IMR-90 (cell line): ENCODE results near the gene MAPRE2. TPM values are rescaled to one million over a fixed set of nuclear protein-coding genes. Genes with fewer than 3 reads are reported as not detected.

Source experiments
- ATAC-seq: fragments of 200-7000 bp; cut with Tn5 transposase; 2 replicates; pipeline ENCODE4 v1.9.1; 2020; ENCODE audit warnings: low read depth, mild to moderate bottlenecking, moderate library complexity
- BruUV-seq: library from RNA; stranded (reverse); fragments of 400-500 nt; replicated peaks from 2 replicates; lab custom pipeline; 2021; lab: Mats Ljungman, UMichigan
- CTCF ChIA-PET: fragments of 300-600 bp; formaldehyde crosslinking; extraction: SDS; loops from one replicate; lab custom pipeline; 2021; ENCODE audit warnings: antibody characterized with exemption; lab: Yijun Ruan, JAX
- POLR2A ChIA-PET: fragments of 300-600 bp; sonication (Branson Sonifier 250); formaldehyde crosslinking; loops from one replicate; lab custom pipeline; 2022; ENCODE audit warnings: antibody characterized with exemption; ENCODE audit not compliant: unreplicated experiment; lab: Charles Lee
- DNase-seq: peaks from one replicate; pipeline ENCODE4 v3.0.0; 2013
- H2AFZ ChIP-seq: replicated peaks from 2 replicates; pipeline ENCODE3; 2013; ENCODE audit warnings: low read length, mild to moderate bottlenecking; ENCODE audit not compliant: poor library complexity
- H2AK5ac ChIP-seq: 2 replicates; pipeline ENCODE4 v1.6.1; 2013; ENCODE audit warnings: low read depth, low read length, inconsistent platforms
- H2AK9ac ChIP-seq: replicated peaks from 2 replicates; pipeline ENCODE3; 2013; ENCODE audit warnings: mild to moderate bottlenecking, low read depth, low read length, moderate library complexity; ENCODE audit not compliant: poor library complexity
- H2BK120ac ChIP-seq: 2 replicates; pipeline ENCODE4 v1.6.1; 2013; ENCODE audit warnings: low read depth, low read length, inconsistent platforms
- H2BK15ac ChIP-seq: 3 replicates; pipeline ENCODE4 v1.6.1; 2013; ENCODE audit warnings: low read depth, low read length, inconsistent platforms
- H2BK20ac ChIP-seq: 2 replicates; pipeline ENCODE4 v1.6.1; 2013; ENCODE audit warnings: low read depth, mild to moderate bottlenecking, inconsistent platforms, low read length, moderate library complexity
- H2BK5ac ChIP-seq: 2 replicates; pipeline ENCODE4 v1.6.1; 2013; ENCODE audit warnings: mild to moderate bottlenecking, low read depth, low read length, inconsistent platforms; ENCODE audit not compliant: poor library complexity, severe bottlenecking
- H3K14ac ChIP-seq: replicated peaks from 2 replicates; pipeline ENCODE4 v1.6.1; 2013; ENCODE audit warnings: low read depth, low read length, inconsistent platforms
- H3K18ac ChIP-seq: 2 replicates; pipeline ENCODE4 v1.6.1; 2013; ENCODE audit warnings: low read depth, low read length, control low read depth
- H3K23ac ChIP-seq: 2 replicates; pipeline ENCODE4 v1.6.1; 2013; ENCODE audit warnings: low read depth, low read length, inconsistent platforms
- H3K27ac ChIP-seq: 2 replicates; pipeline ENCODE4 v1.5.1; 2013; ENCODE audit warnings: mild to moderate bottlenecking, control low read depth, low read length; ENCODE audit not compliant: insufficient read depth
- H3K27me3 ChIP-seq: 2 replicates; pipeline ENCODE4 v1.6.1; 2013; ENCODE audit warnings: low read length; ENCODE audit not compliant: control insufficient read depth, insufficient read depth
- H3K36me3 ChIP-seq: 2 replicates; pipeline ENCODE4 v1.6.1; 2013; ENCODE audit warnings: low read length, mixed read lengths; ENCODE audit not compliant: control insufficient read depth, insufficient read depth
- H3K4ac ChIP-seq: 2 replicates; pipeline ENCODE4 v1.6.1; 2013; ENCODE audit warnings: low read depth, low read length, inconsistent platforms
- H3K4me1 ChIP-seq: 2 replicates; pipeline ENCODE4 v1.6.1; 2013; ENCODE audit warnings: low read length, mixed read lengths; ENCODE audit not compliant: control insufficient read depth, insufficient read depth
- H3K4me2 ChIP-seq: 2 replicates; pipeline ENCODE4 v1.6.1; 2013; ENCODE audit warnings: low read depth, mild to moderate bottlenecking, control low read depth, low read length, moderate library complexity
- H3K4me3 ChIP-seq: 2 replicates; pipeline ENCODE4 v1.5.1; 2013; ENCODE audit warnings: low read depth, mild to moderate bottlenecking, control low read depth, low read length, moderate library complexity; ENCODE audit not compliant: insufficient read depth
- H3K56ac ChIP-seq: 2 replicates; pipeline ENCODE4 v1.6.1; 2013; ENCODE audit warnings: low read length, inconsistent platforms; ENCODE audit not compliant: insufficient read depth; ENCODE audit errors: extremely low read depth
- H3K79me1 ChIP-seq, 2 experiments: 2 replicates each; pipeline ENCODE4 v1.6.1; 2013; ENCODE audit warnings: low read length in 2 of 2, inconsistent platforms in 1 of 2, low read depth in 1 of 2
- H3K9ac ChIP-seq: 2 replicates; pipeline ENCODE4 v1.6.1; 2013; ENCODE audit warnings: low read depth, low read length, control low read depth
- H3K9me1 ChIP-seq: 2 replicates; pipeline ENCODE4 v1.6.1; 2013; ENCODE audit warnings: low read length, inconsistent platforms; ENCODE audit not compliant: insufficient read depth
- H3K9me3 ChIP-seq: 2 replicates; pipeline ENCODE4 v1.6.1; 2013; ENCODE audit warnings: low read length; ENCODE audit not compliant: control insufficient read depth, insufficient read depth
- H4K20me1 ChIP-seq: 2 replicates; pipeline ENCODE4 v1.6.1; 2013; ENCODE audit warnings: low read length, inconsistent platforms; ENCODE audit not compliant: insufficient read depth
- H4K5ac ChIP-seq: 2 replicates; pipeline ENCODE4 v1.6.1; 2013; ENCODE audit warnings: mild to moderate bottlenecking, low read depth, low read length, control low read depth
- H4K8ac ChIP-seq, 2 experiments: 2 replicates each; pipeline ENCODE4 v1.6.1; 2013; ENCODE audit warnings: low read depth in 2 of 2, low read length in 2 of 2, control low read depth in 1 of 2, inconsistent platforms in 1 of 2
- H4K91ac ChIP-seq: 2 replicates; pipeline ENCODE4 v1.6.1; 2013; ENCODE audit warnings: low read depth, low read length, inconsistent platforms; ENCODE audit not compliant: insufficient read depth
- FOS ChIP-seq: fragments of 150-350 bp; IDR thresholded peaks from 2 replicates; pipeline ENCODE4 v1.6.1; 2016; ENCODE audit warnings: low read depth, low read length
- MAFK ChIP-seq: IDR thresholded peaks from 2 replicates; pipeline ENCODE4 v1.6.1; 2012; ENCODE audit warnings: low read depth, low read length, improper control_type of control experiment
- WGBS, 2 experiments: methylation state at CpG; one replicate each; pipeline versions ENCODE4 v1.1.5 to v1.1.7; 2013; ENCODE audit warnings: missing lambda C conversion rate in 2 of 2; ENCODE audit not compliant: insufficient read length in 1 of 2; ENCODE audit errors: extremely low coverage in 2 of 2; 5-methylcytosine and 5-hydroxymethylcytosine counted together
- dilution Hi-C: fragments of 300-500 bp; cut with HindIII; formaldehyde crosslinking; loops from one replicate; pipeline ENCODE4 v1.14.3; 2018; ENCODE audit warnings: low sequenced_read_pairs; ENCODE audit not compliant: unreplicated experiment
- in situ Hi-C: fragments of 300-500 bp; cut with MboI; formaldehyde crosslinking; loops from 3 replicates; pipeline ENCODE4 v1.14.3; 2019; ENCODE audit warnings: low sequenced_read_pairs, inconsistent platforms, mixed read lengths
- intact Hi-C: fragments of 100-400 bp; cut with micrococcal nuclease; formaldehyde crosslinking; loops from 2 replicates; pipeline ENCODE4 v1.10.0; 2022
- polyA plus RNA-seq, 3 experiments: library from polyadenylated mRNA; depleted of rRNA; stranded (reverse); fragments of >200 nt; gene quantifications; 2 replicates each; pipeline ENCODE4 v1.2.3, GENCODE V29; 2012; ENCODE audit warnings: low replicate concordance in 1 of 3
- total RNA-seq: library from RNA; depleted of rRNA; stranded (reverse); fragments of >200 nt; gene quantifications from 2 replicates; pipeline ENCODE4 v1.2.3, GENCODE V29; 2012

MAPRE2 gene
- total and polyA plus RNA-seq, 2 of the 4 experiments (the other 2 are of a cell fraction) = 19.6 to 23.8 TPM

- Histone ChIP-seq H3K4ac (no peak overlapping the region), H3K18ac (no peak overlapping the region), H3K4me2 (no peak overlapping the region), H3K56ac (no peak overlapping the region), H4K8ac (no peak overlapping the region), H3K4me1 (peaks cover 8% of the 10 kb centered on the region), H4K91ac (no peak overlapping the region), H3K27me3 (no peaks in the 10 kb centered on the region), H4K20me1 (no peaks in the 10 kb centered on the region), H3K79me1 (peaks cover 0 to 5% of the 10 kb centered on the region in 2 experiments; a peak in 1 of 4 replicates), H3K27ac (no peak overlapping the region), H2BK15ac (no peak overlapping the region), H3K36me3 (no peaks in the 10 kb centered on the region), H2BK120ac (no peak overlapping the region), H3K23ac (no peak overlapping the region), H3K9me1 (peaks cover 4% of the 10 kb centered on the region; the same call in 1 of the 2 replicates), H2BK20ac (no peak overlapping the region), H3K14ac (no peak overlapping the region), H3K9me3 (no peaks in the 10 kb centered on the region), H3K4me3 (no peak overlapping the region), H4K5ac (no peak overlapping the region), H2AK9ac (no peak overlapping the region), H2BK5ac (no peak overlapping the region), H2AFZ (no peak overlapping the region), H3K9ac (no peak overlapping the region), H2AK5ac (no peak overlapping the region)
- BruUV-seq = no TSS peak
- ChIA-PET CTCF (no interaction called here), POLR2A (no interaction called here)
- dilution Hi-C loops = no loop called here
- DNase-seq (no peak), ATAC-seq (no peak)
- in situ Hi-C loops = no loop called here
- TF ChIP-seq MAFK (peak; percentile 55), FOS (no peak)
- intact Hi-C loops = no loop called here
- 100% methylated on average over 1 of the region's 1 CpG; no CpG with 5 or more reads in 1 of the 2 experiments for WGBS, 2 experiments
These were observed 38.8 kb downstream of the MAPRE2 start for GRCh38 chr18:35080058-35080457.
